Esophagus squamous epithelium (tissue), 5 donors: ENCODE measurements around the gene P2RX2. TPM values are rescaled to one million over a fixed set of nuclear protein-coding genes. Genes with fewer than 3 reads are reported as not detected.
A peak's percentile ranks its signal among the peaks of the same experiment; 100 is the strongest.

Experiments
- DNase-seq: peaks from one replicate; lab custom pipeline; 2025; lab: John Stamatoyannopoulos, UW
- H3K27ac ChIP-seq, 4 donors: fragments of 200-600 bp; sonication (generic); one replicate each; pipeline ENCODE4 v1.5.1; 2016 to 2019; ENCODE audit warnings: mild to moderate bottlenecking in 1 of 4
- H3K27me3 ChIP-seq, 4 donors: fragments of 200-600 bp; sonication (generic); 1 replicate in 3 of 4; 2 replicates in 1 of 4; pipeline versions ENCODE4 v1.5.1 to v1.6.0; 2017 to 2021; ENCODE audit warnings: antibody characterized with exemption in 1 of 4
- H3K36me3 ChIP-seq, 3 donors: fragments of 200-600 bp; sonication (generic); one replicate each; pipeline ENCODE4 v1.5.1; 2016 to 2019
- H3K4me1 ChIP-seq, 3 donors: fragments of 200-600 bp; sonication (generic); one replicate each; pipeline ENCODE4 v1.5.1; 2017 to 2019
- H3K4me3 ChIP-seq, 4 donors: fragments of 200-600 bp; sonication (generic); 1 replicate in 3 of 4; 2 replicates in 1 of 4; pipeline ENCODE4 v1.5.1; 2016 to 2019; ENCODE audit warnings: mild to moderate bottlenecking in 2 of 4, moderate library complexity in 1 of 4
- H3K9me3 ChIP-seq, 3 donors: fragments of 200-600 bp; sonication (generic); one replicate each; pipeline ENCODE4 v1.5.1; 2016 to 2019
- POLR2A ChIP-seq, 4 donors: fragments of 450-650 bp; IDR thresholded peaks; one replicate each; pipeline ENCODE4 v1.6.1; 2017; ENCODE audit warnings: antibody characterized with exemption in 4 of 4, mild to moderate bottlenecking in 4 of 4, moderate library complexity in 3 of 4
- WGBS, 2 donors: methylation state at CpG; one replicate each; pipeline ENCODE4 v1.1.5; 2018; 5-methylcytosine and 5-hydroxymethylcytosine counted together
- intact Hi-C: fragments of 100-400 bp; cut with DNase I; formaldehyde crosslinking; loops from one replicate; pipeline ENCODE4 v1.15.0; 2022
- total RNA-seq, 4 donors: library from RNA; depleted of rRNA; stranded (reverse); fragments of >200 nt; gene quantifications; one replicate each; pipeline ENCODE4 v1.1.0, GENCODE V29; 2016
- TF ChIP-seq, protein P1 (sequence below), 6 experiments: fragments of 450-650 bp in 4 of 6; fragments of 200-600 bp in 2 of 6; sonication (generic) in 2 of 6; IDR thresholded peaks; one replicate each; pipeline ENCODE4 v1.5.1; 2016 to 2019; ENCODE audit warnings: antibody characterized with exemption in 6 of 6, mild to moderate bottlenecking in 4 of 6, moderate library complexity in 4 of 6
- donor health status: DM: yes; HTN: yes; CAD: no.

Gene P2RX2
- total RNA-seq = 1 to 10 TPM in 1 of 4 donors, under 1 TPM in 1, not detected in 2; 0.35 to 8.0 TPM

DNA sequence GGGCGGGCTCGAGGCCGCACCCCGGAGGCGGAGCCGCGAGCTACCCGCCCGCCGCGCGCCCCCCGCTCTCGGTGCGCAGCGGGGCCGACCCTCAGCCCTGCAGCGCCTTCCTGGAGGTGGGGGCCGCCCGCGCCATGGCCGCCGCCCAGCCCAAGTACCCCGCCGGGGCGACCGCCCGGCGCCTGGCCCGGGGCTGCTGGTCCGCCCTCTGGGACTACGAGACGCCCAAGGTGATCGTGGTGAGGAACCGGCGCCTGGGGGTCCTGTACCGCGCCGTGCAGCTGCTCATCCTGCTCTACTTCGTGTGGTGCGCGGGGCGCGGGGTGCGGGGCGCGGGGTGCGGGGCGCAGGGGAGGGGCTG is at the start of gene P2RX2:
P2RX2 (plus strand) TSS at position 94 of the 361 bp plus-strand sequence; CDS start at position 135, 41 bp downstream.
- peak within 1 kb of the TSS in 3 of 4 donors; percentile 31 to 57 (median 37) for H3K4me3 ChIP-seq
- DNase-seq = no peak
- intact Hi-C loops = no loop called here
- H3K9me3 ChIP-seq = peaks cover 0 to 18% (median 17%) of the 10 kb centered on the region in 3 donors
- no peak for TF ChIP-seq POLR2A (IDR thresholded peaks at IDR 0.05)
- TF ChIP-seq, protein P1, sequence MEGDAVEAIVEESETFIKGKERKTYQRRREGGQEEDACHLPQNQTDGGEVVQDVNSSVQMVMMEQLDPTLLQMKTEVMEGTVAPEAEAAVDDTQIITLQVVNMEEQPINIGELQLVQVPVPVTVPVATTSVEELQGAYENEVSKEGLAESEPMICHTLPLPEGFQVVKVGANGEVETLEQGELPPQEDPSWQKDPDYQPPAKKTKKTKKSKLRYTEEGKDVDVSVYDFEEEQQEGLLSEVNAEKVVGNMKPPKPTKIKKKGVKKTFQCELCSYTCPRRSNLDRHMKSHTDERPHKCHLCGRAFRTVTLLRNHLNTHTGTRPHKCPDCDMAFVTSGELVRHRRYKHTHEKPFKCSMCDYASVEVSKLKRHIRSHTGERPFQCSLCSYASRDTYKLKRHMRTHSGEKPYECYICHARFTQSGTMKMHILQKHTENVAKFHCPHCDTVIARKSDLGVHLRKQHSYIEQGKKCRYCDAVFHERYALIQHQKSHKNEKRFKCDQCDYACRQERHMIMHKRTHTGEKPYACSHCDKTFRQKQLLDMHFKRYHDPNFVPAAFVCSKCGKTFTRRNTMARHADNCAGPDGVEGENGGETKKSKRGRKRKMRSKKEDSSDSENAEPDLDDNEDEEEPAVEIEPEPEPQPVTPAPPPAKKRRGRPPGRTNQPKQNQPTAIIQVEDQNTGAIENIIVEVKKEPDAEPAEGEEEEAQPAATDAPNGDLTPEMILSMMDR (IDR thresholded peaks at IDR 0.05) = no peak
- H3K27ac ChIP-seq = peak within 1 kb of the TSS in 3 of 4 donors; percentile 47 to 50 (median 47)
- no peaks in the 10 kb centered on the region for H3K36me3 ChIP-seq
- H3K27me3 ChIP-seq = peaks cover 4 to 69% (median 28%) of the 10 kb centered on the region in 4 donors
- WGBS, 2 donors = no CpG with 5 or more reads among the region's 49 CpGs
- peaks cover 16 to 50% (median 20%) of the 10 kb centered on the region in 3 donors for H3K4me1 ChIP-seq

DNA sequence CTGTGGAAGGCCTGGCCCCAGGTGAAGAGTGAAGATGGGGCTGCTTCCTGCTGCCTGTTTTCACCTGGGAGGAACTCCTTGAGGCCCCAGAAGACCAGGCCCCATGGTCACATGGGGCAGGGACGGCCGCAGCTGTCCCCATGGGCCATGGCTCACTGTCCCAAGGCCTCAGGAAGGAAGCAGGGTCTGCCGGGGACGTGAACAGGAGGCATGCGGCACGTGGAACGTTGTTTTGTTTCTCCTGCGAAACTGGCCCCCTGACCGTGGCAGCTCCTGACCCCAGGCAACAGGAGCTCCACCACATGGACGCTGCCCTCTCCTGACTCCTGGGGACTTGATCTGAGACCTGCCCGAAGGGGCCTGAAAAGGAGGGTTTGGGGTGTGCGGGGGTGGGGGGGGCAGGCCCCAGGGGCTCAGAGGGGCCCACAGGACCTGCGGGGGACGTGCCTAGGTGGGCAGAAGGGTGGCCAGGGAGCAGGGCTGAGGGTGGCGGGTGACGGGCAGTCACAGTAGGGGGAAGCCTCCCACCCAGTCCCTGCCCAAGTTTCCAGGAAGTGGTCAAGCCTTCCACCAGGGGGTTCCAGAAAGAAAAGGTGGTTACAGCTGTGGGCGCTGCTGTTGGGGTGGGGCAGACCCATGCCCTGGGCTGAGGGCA is 49.6 kb upstream of the P2RX2 start:
- H3K27me3 ChIP-seq = no peaks in the 10 kb centered on the region
- no peak for DNase-seq
- WGBS, 2 donors = 93 to 94% methylated on average over 3 to 5 of the region's 17 CpGs
- no peak overlapping the region for H3K27ac ChIP-seq
- H3K36me3 ChIP-seq = peaks cover 3 to 83% (median 4%) of the 10 kb centered on the region in 3 donors
- no peaks in the 10 kb centered on the region for H3K4me1 ChIP-seq
- TF ChIP-seq, protein P1 (IDR thresholded peaks at IDR 0.05) = no peak
- TF ChIP-seq POLR2A (IDR thresholded peaks at IDR 0.05) = no peak
- intact Hi-C loops = no loop called here
- no peaks in the 10 kb centered on the region for H3K9me3 ChIP-seq
- no peak overlapping the region for H3K4me3 ChIP-seq

DNA sequence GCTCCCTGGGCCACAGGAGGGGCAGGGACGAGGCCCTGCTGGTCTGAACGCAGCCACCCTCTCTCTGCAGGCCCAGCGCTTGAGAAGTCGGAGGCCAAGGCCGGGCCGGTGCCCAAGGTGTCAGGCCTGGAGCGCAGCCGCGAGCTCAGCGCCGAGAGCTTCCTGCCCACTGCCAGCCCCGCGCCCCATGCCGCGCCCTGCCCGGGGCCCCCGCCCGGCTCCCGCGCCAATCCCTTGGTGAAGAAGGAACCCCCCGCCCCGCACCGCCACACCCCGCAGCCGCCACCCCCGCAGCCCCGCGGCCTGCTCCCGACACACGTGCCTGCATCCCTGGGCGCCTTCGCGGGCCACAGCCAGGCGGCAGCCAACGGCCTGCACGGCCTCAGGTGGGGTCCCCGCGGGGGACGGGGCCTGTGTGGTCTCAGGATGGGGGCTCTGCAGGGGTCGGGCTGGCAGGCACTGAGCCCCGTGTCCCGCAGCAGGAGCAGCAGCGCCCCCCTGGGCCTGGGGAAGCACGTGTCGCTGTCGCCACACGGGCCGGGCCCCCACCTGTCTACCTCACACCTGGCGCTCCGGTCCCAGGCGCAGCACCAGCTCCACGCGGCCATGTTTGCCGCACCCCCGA is 48.6 kb upstream of the P2RX2 start:
- peaks cover 3 to 90% (median 4%) of the 10 kb centered on the region in 3 donors for H3K36me3 ChIP-seq
- TF ChIP-seq, protein P1 (IDR thresholded peaks at IDR 0.05) = no peak
- TF ChIP-seq POLR2A (IDR thresholded peaks at IDR 0.05) = no peak
- no CpG with 5 or more reads among the region's 55 CpGs for WGBS, 2 donors
- no peak overlapping the region for H3K4me3 ChIP-seq
- DNase-seq = no peak
- no peaks in the 10 kb centered on the region for H3K9me3 ChIP-seq
- H3K27me3 ChIP-seq = no peaks in the 10 kb centered on the region
- intact Hi-C loops = no loop called here
- no peak overlapping the region for H3K27ac ChIP-seq
- no peaks in the 10 kb centered on the region for H3K4me1 ChIP-seq

DNA sequence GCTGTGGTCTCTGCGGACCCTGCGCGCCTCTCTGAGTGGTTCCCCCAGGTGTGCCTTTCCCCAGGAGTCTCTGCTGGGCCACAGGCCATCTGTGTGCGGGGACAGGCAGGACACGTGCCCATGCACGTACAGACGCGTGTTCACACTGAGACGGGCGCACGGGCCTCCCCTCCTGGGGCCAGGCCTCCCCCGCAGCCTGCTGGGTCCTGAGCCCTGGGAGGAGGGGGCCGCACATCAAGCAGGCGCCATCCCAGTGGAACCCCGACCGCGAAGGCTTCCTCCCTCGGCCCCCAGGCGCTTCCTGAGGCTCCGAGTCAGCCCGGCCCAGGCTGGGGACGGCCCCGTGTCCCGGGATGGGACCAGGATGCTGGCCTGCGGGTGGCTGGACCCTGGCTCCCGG is 47.9 kb upstream of the P2RX2 start:
- intact Hi-C loops = no loop called here
- Histone ChIP-seq H3K4me1 (no peaks in the 10 kb centered on the region), H3K4me3 (no peak overlapping the region), H3K36me3 (peaks cover 3 to 92% (median 4%) of the 10 kb centered on the region in 3 donors), H3K27ac (no peak overlapping the region), H3K27me3 (no peaks in the 10 kb centered on the region), H3K9me3 (no peaks in the 10 kb centered on the region)
- TF ChIP-seq, protein P1 (IDR thresholded peaks at IDR 0.05) = no peak
- TF ChIP-seq POLR2A (IDR thresholded peaks at IDR 0.05) = no peak
- WGBS, 2 donors = 100% methylated on average over 1 of the region's 26 CpGs; no CpG with 5 or more reads in 1 of the 2 donors
- no peak for DNase-seq

DNA sequence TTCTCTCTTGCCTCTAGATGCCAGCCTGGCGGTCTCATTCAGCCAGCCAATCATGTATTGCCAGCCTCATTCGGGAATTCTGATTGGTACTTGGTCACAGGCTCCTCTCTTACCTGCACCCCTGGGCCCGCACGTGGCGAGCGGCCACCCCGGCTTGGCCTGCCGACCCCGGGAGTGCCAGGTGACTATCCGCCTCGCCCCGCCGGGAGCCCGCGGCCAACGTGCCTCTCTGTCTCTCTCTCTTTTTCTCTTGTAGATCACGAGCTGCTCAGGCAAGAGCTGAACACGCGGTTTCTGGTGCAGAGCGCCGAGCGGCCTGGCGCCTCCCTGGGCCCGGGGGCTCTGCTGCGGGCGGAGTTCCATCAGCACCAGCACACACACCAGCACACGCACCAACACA is 47.5 kb upstream of the P2RX2 start:
- WGBS, 2 donors = 89 to 93% methylated on average over 16 to 23 of the region's 27 CpGs
- no peak overlapping the region for H3K4me3 ChIP-seq
- DNase-seq = no peak
- no peak for TF ChIP-seq POLR2A (IDR thresholded peaks at IDR 0.05)
- TF ChIP-seq, protein P1 (IDR thresholded peaks at IDR 0.05) = no peak
- peaks cover 3 to 92% (median 4%) of the 10 kb centered on the region in 3 donors for H3K36me3 ChIP-seq
- no peaks in the 10 kb centered on the region for H3K27me3 ChIP-seq
- H3K4me1 ChIP-seq = no peaks in the 10 kb centered on the region
- intact Hi-C loops = no loop called here
- no peak overlapping the region for H3K27ac ChIP-seq
- no peaks in the 10 kb centered on the region for H3K9me3 ChIP-seq
